ENCODE measurements around the gene GPC6.

Gene GPC6

GRCh38 chr13:93517658-93518057 is 291.1 kb downstream of the GPC6 start:
- no peak for DNase-seq

GRCh38 chr13:93521307-93521706 is 294.7 kb downstream of the GPC6 start:
- no peak for DNase-seq

- DNase-seq, result no peak
Observed at GRCh38 chr13:93522501-93522900, 295.9 kb downstream of the GPC6 start.

- DNase-seq, result no peak
Observed at GRCh38 chr13:93525087-93525486, 298.5 kb downstream of the GPC6 start.

GRCh38 chr13:93527748-93528297 is 301.2 kb downstream of the GPC6 start:
- no peak for DNase-seq

- DNase-seq, result no peak
Observed at GRCh38 chr13:93529961-93530360, 303.4 kb downstream of the GPC6 start.

- no peak for DNase-seq
Observed at GRCh38 chr13:93534181-93534700, 307.6 kb downstream of the GPC6 start.

GRCh38 chr13:93535251-93535650 is 308.6 kb downstream of the GPC6 start:
- no peak for DNase-seq

- no peak for DNase-seq
Observed at GRCh38 chr13:93539914-93540313, 313.3 kb downstream of the GPC6 start.

GRCh38 chr13:93547886-93548285 is 321.3 kb downstream of the GPC6 start:
- DNase-seq, result no peak

GRCh38 chr13:93549326-93550005 is 322.9 kb downstream of the GPC6 start:
- DNase-seq, result no peak

- no peak for DNase-seq
Observed at GRCh38 chr13:93550236-93550635, 323.6 kb downstream of the GPC6 start.

GRCh38 chr13:93552596-93552995 is 326.0 kb downstream of the GPC6 start:
- DNase-seq, result no peak

GRCh38 chr13:93554514-93554913 is 327.9 kb downstream of the GPC6 start:
- no peak for DNase-seq

- no peak for DNase-seq
Observed at GRCh38 chr13:93558637-93559036, 332.0 kb downstream of the GPC6 start.

GRCh38 chr13:93559718-93560117 is 333.1 kb downstream of the GPC6 start:
- DNase-seq, result no peak

- no peak for DNase-seq
Observed at GRCh38 chr13:93561576-93562225, 335.1 kb downstream of the GPC6 start.

GRCh38 chr13:93562676-93563075 is 336.1 kb downstream of the GPC6 start:
- no peak for DNase-seq

GRCh38 chr13:93577105-93577504 is 350.5 kb downstream of the GPC6 start:
- DNase-seq, result no peak

GRCh38 chr13:93589788-93590187 is 363.2 kb downstream of the GPC6 start:
- DNase-seq, result no peak

GRCh38 chr13:93603043-93603442 is 376.4 kb downstream of the GPC6 start:
- DNase-seq, result no peak

GRCh38 chr13:93614776-93615175 is 388.2 kb downstream of the GPC6 start:
- no peak for DNase-seq

GRCh38 chr13:93620181-93620765 is 393.7 kb downstream of the GPC6 start:
- no peak for DNase-seq

GRCh38 chr13:93621051-93621450 is 394.4 kb downstream of the GPC6 start:
- no peak for DNase-seq
